Superior temporal gyrus (tissue), 1 donor: Measurements from ENCODE around the gene SLC38A10.
"Not testable (repeated sequence)": the region's sequence is repeated elsewhere in the genome, so short reads cannot be mapped to it uniquely, and the experiment has no call there.

Experiments used
- DNase-seq: peaks from one replicate; pipeline ENCODE4 v3.0.0-alpha.2; 2016; ENCODE audit errors: extremely low spot score

The SLC38A10 gene

GRCh38 chr17:81312624-81313325 lies 17.7 kb upstream of the SLC38A10 start:
- no peak for DNase-seq

- DNase-seq, result no peak
Measured at GRCh38 chr17:81311946-81312345, 16.8 kb upstream of the SLC38A10 start.

- no peak for DNase-seq
Measured at GRCh38 chr17:81310949-81311550, 15.9 kb upstream of the SLC38A10 start.

- no peak for DNase-seq
Measured at GRCh38 chr17:81309859-81310839, 15.0 kb upstream of the SLC38A10 start.

GRCh38 chr17:81309140-81309858 lies 14.2 kb upstream of the SLC38A10 start:
- peak; percentile 42 for DNase-seq

GRCh38 chr17:81308784-81309139 lies 13.7 kb upstream of the SLC38A10 start:
- not testable (repeated sequence) for DNase-seq

- no peak for DNase-seq
Measured at GRCh38 chr17:81307636-81308560, 12.8 kb upstream of the SLC38A10 start.

GRCh38 chr17:81306898-81307510 lies 11.9 kb upstream of the SLC38A10 start:
- no peak for DNase-seq

GRCh38 chr17:81306491-81306890 lies 11.4 kb upstream of the SLC38A10 start:
- no peak for DNase-seq

- no peak for DNase-seq
Measured at GRCh38 chr17:81305051-81305630, 10.0 kb upstream of the SLC38A10 start.

- DNase-seq, result no peak
Measured at GRCh38 chr17:81304196-81305015, 9.3 kb upstream of the SLC38A10 start.

GRCh38 chr17:81303385-81303784 lies 8.3 kb upstream of the SLC38A10 start:
- no peak for DNase-seq

- DNase-seq, result no peak
Measured at GRCh38 chr17:81302861-81303333, 7.8 kb upstream of the SLC38A10 start.

- no peak for DNase-seq
Measured at GRCh38 chr17:81302324-81302723, 7.2 kb upstream of the SLC38A10 start.

- no peak for DNase-seq
Measured at GRCh38 chr17:81301195-81302144, 6.4 kb upstream of the SLC38A10 start.

- DNase-seq, result no peak
Measured at GRCh38 chr17:81300586-81301155, 5.6 kb upstream of the SLC38A10 start.

- no peak for DNase-seq
Measured at GRCh38 chr17:81299846-81300585, 4.9 kb upstream of the SLC38A10 start.
